HG03025 (cell line): Measurements from ENCODE around the gene ARTN.

Experiments used
- ATAC-seq: cut with Tn5 transposase; IDR thresholded peaks from one replicate; pipeline ENCODE4 v1.9.1; 2021; ENCODE audit warnings: mild to moderate bottlenecking, moderate library complexity; ENCODE audit not compliant: unreplicated experiment, low FRiP score

The ARTN gene

GRCh38 chr1:43969416-43969745 is 35.8 kb downstream of the ARTN start:
- ATAC-seq = no peak

- ATAC-seq = peak; percentile 67
Observed at GRCh38 chr1:43969746-43970466, 36.3 kb downstream of the ARTN start, which contains the start of gene DPH2. TSS of gene DPH2 (plus strand) at chr1:43970010. CDS start at chr1:43970176, 166 bp downstream.

- no peak for ATAC-seq
Observed at GRCh38 chr1:43970502-43970901, 36.9 kb downstream of the ARTN start.

GRCh38 chr1:43970911-43971310 is 37.3 kb downstream of the ARTN start:
- no peak for ATAC-seq

- ATAC-seq = no peak
Observed at GRCh38 chr1:43971336-43971980, 37.9 kb downstream of the ARTN start.

- ATAC-seq = no peak
Observed at GRCh38 chr1:43973981-43974442, 40.4 kb downstream of the ARTN start.

- ATAC-seq = peak; percentile 67
Observed at GRCh38 chr1:43974443-43975248, 41.0 kb downstream of the ARTN start, which contains the start of gene ATP6V0B. TSS of gene ATP6V0B (plus strand) at chr1:43974960. CDS start at chr1:43975041, 81 bp downstream.

GRCh38 chr1:43975249-43975961 is 41.8 kb downstream of the ARTN start:
- peak; percentile 5 for ATAC-seq

GRCh38 chr1:43976045-43976444 is 42.4 kb downstream of the ARTN start:
- no peak for ATAC-seq

- ATAC-seq = no peak
Observed at GRCh38 chr1:43976890-43977289, 43.3 kb downstream of the ARTN start.

GRCh38 chr1:43977376-43978263 is 44.0 kb downstream of the ARTN start:
- ATAC-seq = no peak

- no peak for ATAC-seq
Observed at GRCh38 chr1:43978264-43978550, 44.6 kb downstream of the ARTN start.

GRCh38 chr1:43978551-43979260 is 45.1 kb downstream of the ARTN start, which contains the start of gene B4GALT2:
TSS of gene B4GALT2 (plus strand) at chr1:43979210. CDS start at chr1:43981161, 1,951 bp downstream.
- no peak for ATAC-seq

- no peak for ATAC-seq
Observed at GRCh38 chr1:43979261-43979527, 45.6 kb downstream of the ARTN start.

GRCh38 chr1:43979528-43980254 is 46.1 kb downstream of the ARTN start:
- no peak for ATAC-seq

- ATAC-seq = no peak
Observed at GRCh38 chr1:43980255-43981134, 46.9 kb downstream of the ARTN start.

GRCh38 chr1:43981135-43981491 is 47.5 kb downstream of the ARTN start:
- ATAC-seq = no peak

- no peak for ATAC-seq
Observed at GRCh38 chr1:43981636-43982035, 48.0 kb downstream of the ARTN start.
